Natural killer cell (primary cell): ENCODE data around the gene MUC12. TPM values are rescaled to one million over a fixed set of nuclear protein-coding genes. Genes with fewer than 3 reads are reported as not detected.
"Not testable (repeated sequence)": the region's sequence is repeated elsewhere in the genome, so short reads cannot be mapped to it uniquely, and the experiment has no call there.

Experiments used
- ATAC-seq, 3 donors: fragments of 150-1000 bp in 2 of 3; fragments of 200-7000 bp in 1 of 3; cut with Tn5 transposase; 1 replicate in 1 of 3; 2 replicates in 2 of 3; pipeline ENCODE4 v1.10.0; 2021; ENCODE audit warnings: mild to moderate bottlenecking in 2 of 3, moderate library complexity in 2 of 3
- DNase-seq, 2 donors: peaks; one replicate each; pipeline versions ENCODE4 v3.0.0 to v3.0.0-alpha.2; 2013 to 2021; ENCODE audit warnings: mixed read lengths in 1 of 2
- H3K27ac ChIP-seq: one replicate; pipeline ENCODE4 v1.5.1; 2013; ENCODE audit warnings: mild to moderate bottlenecking, low read length
- H3K27me3 ChIP-seq: one replicate; pipeline ENCODE4 v1.6.1; 2013; ENCODE audit warnings: low read length; ENCODE audit not compliant: control insufficient read depth, insufficient read depth
- H3K36me3 ChIP-seq: one replicate; pipeline ENCODE4 v1.6.1; 2013; ENCODE audit warnings: low read length; ENCODE audit not compliant: control insufficient read depth, insufficient read depth
- H3K4me1 ChIP-seq: one replicate; pipeline ENCODE4 v1.6.1; 2013; ENCODE audit warnings: low read length; ENCODE audit not compliant: control insufficient read depth, insufficient read depth
- H3K4me3 ChIP-seq: one replicate; pipeline ENCODE4 v1.5.1; 2013; ENCODE audit warnings: low read length
- H3K9me3 ChIP-seq: one replicate; pipeline ENCODE4 v1.6.1; 2013; ENCODE audit warnings: low read length; ENCODE audit not compliant: control insufficient read depth, insufficient read depth
- H3K27ac Mint-ChIP-seq, 2 donors: one replicate each; pipeline ENCODE4 v1.8.0; 2022; ENCODE audit warnings: mild to moderate bottlenecking in 2 of 2, mixed read lengths in 2 of 2, moderate library complexity in 1 of 2
- H3K27me3 Mint-ChIP-seq, 2 donors: one replicate each; pipeline ENCODE4 v1.8.0; 2022; ENCODE audit warnings: low read depth in 2 of 2, mixed read lengths in 2 of 2
- H3K36me3 Mint-ChIP-seq: one replicate; pipeline ENCODE4 v1.8.0; 2022; ENCODE audit warnings: mixed read lengths
- H3K4me1 Mint-ChIP-seq, 2 donors: one replicate each; pipeline ENCODE4 v1.8.0; 2022; ENCODE audit warnings: mixed read lengths in 2 of 2
- H3K4me3 Mint-ChIP-seq: one replicate; pipeline ENCODE4 v1.8.0; 2022; ENCODE audit warnings: mild to moderate bottlenecking, moderate library complexity, mixed read lengths
- H3K9me3 Mint-ChIP-seq, 2 donors: one replicate each; pipeline ENCODE4 v1.8.0; 2022; ENCODE audit warnings: mixed read lengths in 2 of 2
- CTCF ChIP-seq: fragments of 200-600 bp; IDR thresholded peaks from one replicate; pipeline ENCODE4 v1.8.0; 2022; ENCODE audit warnings: antibody characterized with exemption
- WGBS: methylation state at CpG from one replicate; pipeline ENCODE4 v1.1.7; 2013; ENCODE audit warnings: missing lambda C conversion rate; ENCODE audit not compliant: insufficient coverage; 5-methylcytosine and 5-hydroxymethylcytosine counted together
- intact Hi-C: fragments of 100-400 bp; cut with micrococcal nuclease; formaldehyde crosslinking; loops from one replicate; pipeline ENCODE4 v1.14.2; 2022
- total RNA-seq, 4 donors: library from RNA; stranded (reverse); fragments of 120-200 nt in 1 of 4; gene quantifications; one replicate each; pipeline versions ENCODE4 v1.2.3 to v1.2.4, GENCODE V29; 2013 to 2022

MUC12 gene
- total RNA-seq, 3 donors from 2014 or later (not counting 1 experiment from before 2014, with no cell fraction given), result 1.2 to 4.6 TPM; not detected in 1

- ATAC-seq, result peak in 1 of 3 donors; percentile 27
- H3K27ac ChIP-seq, H3K4me1 ChIP-seq, H3K4me3 ChIP-seq, H3K27me3 Mint-ChIP-seq, DNase-seq, H3K9me3 Mint-ChIP-seq, intact Hi-C loops, H3K36me3 ChIP-seq, H3K4me1 Mint-ChIP-seq, H3K27ac Mint-ChIP-seq, H3K9me3 ChIP-seq, H3K27me3 ChIP-seq, H3K36me3 Mint-ChIP-seq, H3K4me3 Mint-ChIP-seq: not testable (repeated sequence)
- WGBS, result 65% methylated on average over 3 of the region's 10 CpGs
Observed at GRCh38 chr7:100998530-100998929, 29.2 kb downstream of the MUC12 start.

GRCh38 chr7:100999334-100999733, 30.0 kb downstream of the MUC12 start:
- H3K36me3 ChIP-seq, H3K27me3 ChIP-seq, H3K9me3 Mint-ChIP-seq, H3K27ac ChIP-seq, H3K36me3 Mint-ChIP-seq, H3K4me3 ChIP-seq, H3K4me3 Mint-ChIP-seq, H3K9me3 ChIP-seq, H3K4me1 ChIP-seq, intact Hi-C loops, H3K27me3 Mint-ChIP-seq, H3K4me1 Mint-ChIP-seq, DNase-seq, H3K27ac Mint-ChIP-seq: not testable (repeated sequence)
- peak in 1 of 3 donors; percentile 32 for ATAC-seq
- WGBS, result no CpG with 5 or more reads among the region's 9 CpGs

- H3K9me3 Mint-ChIP-seq, intact Hi-C loops: not testable (repeated sequence)
Observed at GRCh38 chr7:101000025-101000424, 30.7 kb downstream of the MUC12 start.

DNA sequence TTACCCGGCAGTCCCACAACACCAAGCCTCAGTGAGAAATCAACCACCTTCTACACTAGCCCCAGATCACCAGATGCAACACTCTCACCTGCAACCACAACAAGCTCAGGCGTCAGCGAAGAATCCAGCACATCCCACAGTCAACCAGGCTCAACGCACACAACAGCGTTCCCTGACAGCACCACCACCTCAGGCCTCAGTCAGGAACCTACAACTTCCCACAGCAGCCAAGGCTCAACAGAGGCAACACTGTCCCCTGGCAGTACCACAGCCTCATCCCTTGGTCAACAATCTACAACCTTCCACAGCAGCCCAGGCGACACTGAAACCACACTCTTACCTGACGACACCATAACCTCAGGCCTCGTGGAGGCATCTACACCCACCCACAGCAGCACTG, 33.0 kb downstream of the MUC12 start:
- H3K4me3 Mint-ChIP-seq, H3K27me3 ChIP-seq, H3K4me1 Mint-ChIP-seq, H3K27me3 Mint-ChIP-seq, intact Hi-C loops, H3K36me3 Mint-ChIP-seq, DNase-seq, H3K4me1 ChIP-seq, H3K27ac Mint-ChIP-seq, H3K9me3 ChIP-seq, H3K9me3 Mint-ChIP-seq, H3K36me3 ChIP-seq, H3K4me3 ChIP-seq, H3K27ac ChIP-seq, ATAC-seq: not testable (repeated sequence)
- whole genome bisulfite sequencing, result no CpG with 5 or more reads among the region's 8 CpGs

More at GRCh38 chr7:101000025-101000424, 30.7 kb downstream of the MUC12 start:
- WGBS, result 79% methylated on average over 4 of the region's 10 CpGs
- H3K4me1 Mint-ChIP-seq, H3K27me3 Mint-ChIP-seq, H3K4me1 ChIP-seq, DNase-seq, ATAC-seq, H3K36me3 ChIP-seq, H3K27ac Mint-ChIP-seq, H3K9me3 ChIP-seq, H3K4me3 Mint-ChIP-seq, H3K36me3 Mint-ChIP-seq, H3K4me3 ChIP-seq, H3K27me3 ChIP-seq, H3K27ac ChIP-seq: not testable (repeated sequence)

DNA sequence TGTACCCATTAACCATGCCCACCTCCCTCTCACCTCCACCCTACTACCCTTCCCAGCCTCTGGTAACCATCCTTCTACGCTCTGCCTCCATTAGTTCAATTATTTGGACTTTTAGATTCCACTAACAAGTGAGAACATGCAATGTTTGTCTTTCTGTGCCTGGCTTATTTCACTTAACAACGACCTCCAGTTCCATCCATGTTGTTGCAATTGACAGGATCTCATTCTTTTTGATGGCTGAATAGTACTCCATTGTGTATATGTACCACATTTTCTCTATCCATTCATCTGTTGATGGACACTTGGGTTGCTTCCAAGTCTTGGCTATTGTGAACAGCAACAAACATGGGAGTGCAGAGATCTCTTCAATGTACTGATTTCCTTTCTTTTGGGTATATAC, 38.0 kb downstream of the MUC12 start:
- H3K4me1 ChIP-seq, intact Hi-C loops, ATAC-seq, H3K4me3 Mint-ChIP-seq, H3K36me3 ChIP-seq, DNase-seq, H3K27me3 Mint-ChIP-seq, H3K9me3 ChIP-seq, H3K27me3 ChIP-seq, H3K27ac ChIP-seq, H3K9me3 Mint-ChIP-seq, H3K4me3 ChIP-seq, H3K36me3 Mint-ChIP-seq, H3K27ac Mint-ChIP-seq, H3K4me1 Mint-ChIP-seq: not testable (repeated sequence)
- 73% methylated on average over 2 of the region's 2 CpGs for WGBS

DNA sequence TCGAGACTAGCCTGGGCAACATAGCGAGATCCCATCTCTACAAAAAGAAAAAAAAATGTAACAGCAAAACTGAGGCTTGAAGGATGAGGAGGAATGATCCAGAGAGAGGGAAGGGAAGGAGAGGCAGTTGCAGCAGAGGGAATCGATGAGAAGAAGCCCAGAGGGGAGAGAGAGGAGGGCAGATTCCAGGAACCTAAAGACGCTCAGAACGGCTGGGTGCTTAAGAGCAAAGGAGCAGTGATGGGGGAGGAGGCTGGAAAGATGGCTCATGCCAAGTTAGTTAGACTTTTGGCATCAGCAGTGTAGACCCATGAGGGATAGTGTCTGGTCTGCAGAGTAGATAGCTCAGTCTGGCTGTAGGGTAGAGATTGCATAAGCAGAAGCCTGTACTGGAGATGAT, 40.3 kb downstream of the MUC12 start:
- H3K9me3 Mint-ChIP-seq, result peaks cover 0 to 2% of the 10 kb centered on the region in 2 donors

More for the DNA sequence above, 40.3 kb downstream of the MUC12 start:
- no peaks in the 10 kb centered on the region for H3K36me3 ChIP-seq
- no peak for TF ChIP-seq CTCF
- no peak overlapping the region for H3K27ac ChIP-seq
- H3K27me3 Mint-ChIP-seq, result no peaks in the 10 kb centered on the region
- H3K36me3 Mint-ChIP-seq, result no peaks in the 10 kb centered on the region
- no peak overlapping the region for H3K4me3 Mint-ChIP-seq
- WGBS, result 81% methylated on average over 5 of the region's 5 CpGs
- no peaks in the 10 kb centered on the region for H3K4me1 Mint-ChIP-seq
- no peaks in the 10 kb centered on the region for H3K4me1 ChIP-seq
- DNase-seq (no peak), ATAC-seq (no peak)
- no peaks in the 10 kb centered on the region for H3K9me3 ChIP-seq
- intact Hi-C loops, result no loop called here
- H3K27ac Mint-ChIP-seq, result no peak overlapping the region
- H3K4me3 ChIP-seq, result no peak overlapping the region
- H3K27me3 ChIP-seq, result no peaks in the 10 kb centered on the region
